H1 (cell line): ENCODE measurements around the gene RABL3. TPM values are rescaled to one million over a fixed set of nuclear protein-coding genes. Genes with fewer than 3 reads are reported as not detected.

Source experiments
- CHD2 ChIP-seq: IDR thresholded peaks from 2 replicates; pipeline ENCODE4 v1.6.1; 2012; ENCODE audit warnings: low read length, improper control_type of control experiment
- CHD7 ChIP-seq: fragments of 300-600 bp; sonication (generic); IDR thresholded peaks from 2 replicates; pipeline ENCODE4 v1.7.1; 2012; ENCODE audit warnings: low read length, moderate library complexity, mild to moderate bottlenecking, inconsistent platforms; ENCODE audit not compliant: insufficient replicate concordance
- CTCF ChIP-seq, 3 experiments: IDR thresholded peaks; 1 replicate in 2 of 3; 2 replicates in 1 of 3; pipeline versions ENCODE4 v1.5.1 to v1.6.1; 2011; ENCODE audit warnings: low read length in 3 of 3, mild to moderate bottlenecking in 3 of 3, inconsistent platforms in 2 of 3, low read depth in 1 of 3, moderate library complexity in 1 of 3; ENCODE audit not compliant: insufficient read depth in 1 of 3; ENCODE audit errors: control extremely low read depth in 1 of 3
- HDAC6 ChIP-seq: IDR thresholded peaks from one replicate; pipeline ENCODE4 v1.7.1; 2012; ENCODE audit warnings: low read depth, mild to moderate bottlenecking, inconsistent platforms, low read length, moderate library complexity
- MAFK ChIP-seq: IDR thresholded peaks from 2 replicates; pipeline ENCODE4 v1.6.1; 2012; ENCODE audit warnings: low read depth, mild to moderate bottlenecking, improper control_type of control experiment, low read length
- POLR2A ChIP-seq, 2 experiments: IDR thresholded peaks; 1 replicate in 1 of 2; 2 replicates in 1 of 2; pipeline ENCODE4 v1.6.1; 2011; ENCODE audit warnings: low read depth in 2 of 2, low read length in 2 of 2, mild to moderate bottlenecking in 2 of 2; ENCODE audit errors: control extremely low read depth in 1 of 2
- SIRT6 ChIP-seq: IDR thresholded peaks from one replicate; pipeline ENCODE4 v1.7.1; 2012; ENCODE audit warnings: low read length, inconsistent platforms
- TAF1 ChIP-seq: IDR thresholded peaks from 2 replicates; pipeline ENCODE4 v1.6.1; 2011; ENCODE audit warnings: mild to moderate bottlenecking, low read depth, low read length
- TCF12 ChIP-seq: IDR thresholded peaks from 2 replicates; pipeline ENCODE4 v1.6.1; 2011; ENCODE audit warnings: low read depth, mild to moderate bottlenecking, low read length
- TEAD4 ChIP-seq: IDR thresholded peaks from 2 replicates; pipeline ENCODE4 v1.6.1; 2012; ENCODE audit warnings: low read depth, low read length, inconsistent platforms, mixed read lengths
- polyA plus RNA-seq, 7 experiments: library from polyadenylated mRNA; depleted of rRNA in 3 of 7; stranded (reverse) in 5 of 7; unstranded in 2 of 7; fragments of >200 nt in 5 of 7; fragments of 200-250 nt in 2 of 7; gene quantifications; 1 replicate in 5 of 7; 2 replicates in 1 of 7; 4 replicates in 1 of 7; pipeline versions ENCODE4 v1.2.1 to v1.2.3, GENCODE V29; 2011 to 2013; ENCODE audit warnings: missing spikeins in 2 of 7, mixed read lengths in 2 of 7
- total RNA-seq: library from RNA; stranded (reverse); fragmentation: NEBNext Ultra II Directional; extraction: Animal tissue kit (Norgen Biotek cat#: 25700); gene quantifications from 2 replicates; pipeline ENCODE4 v1.2.1, GENCODE V29; 2021

RABL3 gene
- total and polyA plus RNA-seq, 2 of the 8 experiments (the other 6 are each of a cell fraction or from before 2014, with no cell fraction given) = 4.4 to 19.2 TPM

GRCh38 chr3:120678331-120678947 is 63.9 kb downstream of the RABL3 start (continued):
- TF ChIP-seq CHD7 (no peak), CTCF (IDR thresholded peaks at IDR 0.05; ENCODE audit: control extremely low read depth in 1 of 3, insufficient read depth in 1 of 3, low read depth in 1 of 3, low read length in 3 of 3) (no peak), MAFK (peak; percentile 94), SIRT6 (no peak), CHD2 (no peak), POLR2A (IDR thresholded peaks at IDR 0.05; ENCODE audit: control extremely low read depth in 1 of 2, low read depth in 2 of 2, low read length in 2 of 2) (peak in 1 of 2 experiments; percentile 44; a peak in 2 of 3 replicates), TEAD4 (no peak), TAF1 (peak; percentile 59), TCF12 (no peak), HDAC6 (no peak)
